Fibroblast of the conjunctiva (primary cell): ENCODE results near the gene IL17RD.
A peak's percentile ranks its signal among the peaks of the same experiment; 100 is the strongest.

Source experiments
- DNase-seq: peaks from one replicate; pipeline ENCODE4 v3.0.0-alpha.2; 2010; ENCODE audit warnings: low read depth

IL17RD gene

DNA sequence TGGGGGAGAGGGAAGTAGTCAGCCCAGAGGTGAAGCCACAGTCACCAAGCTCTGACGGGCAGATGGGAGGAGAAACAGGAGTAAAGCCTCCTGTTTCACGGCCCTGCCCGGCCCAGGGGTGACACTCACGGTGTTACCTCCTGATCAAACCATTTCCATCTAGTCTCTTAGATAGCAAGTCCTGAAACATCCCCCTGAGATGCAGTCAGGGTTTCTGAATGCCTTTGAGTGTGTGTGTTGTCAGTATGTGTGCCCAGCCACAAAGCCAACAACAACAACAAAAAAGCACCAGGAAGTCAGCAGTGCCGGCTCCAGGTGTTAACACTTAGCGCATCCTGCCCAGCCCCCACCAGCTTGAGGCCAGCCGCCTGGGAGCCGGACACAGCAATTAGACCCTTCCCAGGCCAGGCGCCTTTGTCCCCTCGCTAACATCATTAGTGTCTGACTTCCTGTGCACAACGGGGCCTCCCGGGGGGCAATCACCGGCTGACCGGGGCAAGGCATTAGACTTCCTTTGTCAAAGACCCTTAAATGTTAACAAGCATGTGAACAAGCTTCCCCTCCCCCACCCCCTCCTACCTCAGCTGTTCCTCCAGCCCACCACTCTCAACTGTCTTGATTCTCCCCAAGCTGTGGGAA, 34.5 kb downstream of the IL17RD start:
- DNase-seq: no peak

DNA sequence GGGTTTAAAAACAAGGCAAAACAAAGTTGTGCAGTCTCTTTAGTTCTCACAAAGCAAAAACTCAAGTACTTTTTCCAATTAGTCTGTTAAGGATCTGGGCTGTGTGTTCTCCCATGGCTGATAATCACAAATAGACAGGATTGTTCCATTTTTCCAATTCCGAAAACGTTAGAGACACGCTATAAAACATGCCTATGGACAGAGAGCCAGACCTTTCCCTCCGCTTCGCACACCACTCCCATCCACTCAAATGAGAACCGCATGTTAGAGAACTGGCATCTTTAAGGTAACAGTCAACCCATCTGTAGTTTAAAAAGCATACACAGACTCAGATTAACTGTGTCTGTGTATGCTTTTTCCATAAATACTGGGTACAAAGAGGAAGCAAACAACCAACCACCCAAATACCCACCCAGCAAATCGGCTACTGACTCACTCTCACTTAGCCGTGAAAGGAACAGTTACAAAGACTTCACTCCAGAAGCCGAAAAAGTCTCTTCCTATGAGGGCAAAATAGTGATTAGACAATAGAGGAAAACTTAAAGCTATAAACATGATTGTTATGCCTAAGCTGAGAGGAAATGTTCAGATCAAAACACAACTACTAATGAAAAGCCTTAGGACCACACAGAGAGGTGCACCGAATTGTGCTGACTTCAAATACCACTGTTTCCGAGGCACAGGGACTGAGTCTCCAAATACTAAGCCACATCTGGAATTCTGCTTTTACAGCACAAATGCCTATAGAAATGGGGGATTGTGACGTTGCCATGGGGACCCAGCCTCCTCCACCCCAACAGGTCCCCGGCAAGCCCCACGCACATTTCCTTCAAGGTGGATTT, 36.1 kb downstream of the IL17RD start:
- DNase-seq: no peak

DNA sequence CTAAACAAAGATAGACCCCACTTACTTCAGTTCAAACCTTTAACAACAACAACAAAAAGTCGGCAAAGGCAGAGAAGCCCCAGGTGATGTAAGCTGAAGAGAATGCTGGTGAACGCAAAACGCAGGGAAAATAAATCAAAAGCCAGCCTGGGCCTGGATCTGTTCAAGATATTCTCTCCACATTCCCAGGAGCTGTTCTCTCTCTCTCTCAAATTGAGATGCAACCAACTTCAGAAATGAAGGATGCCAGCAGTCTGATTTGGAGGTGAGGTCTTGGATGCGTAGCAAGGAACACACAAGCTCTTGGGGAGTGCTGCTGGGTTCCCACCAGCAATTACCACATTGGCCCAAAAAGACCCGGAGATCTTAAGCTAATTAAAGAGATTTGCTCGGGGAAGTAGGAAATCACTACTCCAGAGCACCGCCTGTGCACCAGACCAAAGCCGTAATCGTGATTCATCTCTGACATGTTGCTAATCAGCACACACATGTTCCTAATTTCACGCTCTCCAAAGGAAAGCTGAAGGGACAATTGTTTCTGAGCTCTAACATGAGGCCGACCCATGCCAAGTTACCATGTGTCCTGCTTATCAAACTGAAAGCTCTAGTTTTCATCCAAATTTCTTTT, 37.1 kb downstream of the IL17RD start:
- peak; percentile 68 for DNase-seq

DNA sequence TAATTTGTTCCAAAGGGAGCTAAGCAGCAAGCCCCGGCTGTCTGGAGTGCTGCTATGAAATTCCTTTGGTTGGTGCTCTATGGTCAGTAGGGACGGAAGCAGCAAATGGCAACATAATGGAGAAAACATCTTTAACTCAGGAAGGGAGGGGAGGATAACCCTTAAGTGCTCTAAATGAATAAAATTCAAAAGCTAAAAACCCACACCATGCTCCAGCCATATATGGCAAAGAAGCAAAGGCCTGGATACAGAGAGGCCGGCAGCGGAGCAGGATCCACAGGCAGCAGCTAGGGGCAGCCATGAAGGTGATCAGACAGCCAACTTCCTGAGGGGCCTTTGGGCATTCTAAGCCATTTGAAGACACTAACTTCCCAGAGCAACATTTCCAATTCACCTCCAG, 38.9 kb downstream of the IL17RD start:
- DNase-seq: no peak

DNA sequence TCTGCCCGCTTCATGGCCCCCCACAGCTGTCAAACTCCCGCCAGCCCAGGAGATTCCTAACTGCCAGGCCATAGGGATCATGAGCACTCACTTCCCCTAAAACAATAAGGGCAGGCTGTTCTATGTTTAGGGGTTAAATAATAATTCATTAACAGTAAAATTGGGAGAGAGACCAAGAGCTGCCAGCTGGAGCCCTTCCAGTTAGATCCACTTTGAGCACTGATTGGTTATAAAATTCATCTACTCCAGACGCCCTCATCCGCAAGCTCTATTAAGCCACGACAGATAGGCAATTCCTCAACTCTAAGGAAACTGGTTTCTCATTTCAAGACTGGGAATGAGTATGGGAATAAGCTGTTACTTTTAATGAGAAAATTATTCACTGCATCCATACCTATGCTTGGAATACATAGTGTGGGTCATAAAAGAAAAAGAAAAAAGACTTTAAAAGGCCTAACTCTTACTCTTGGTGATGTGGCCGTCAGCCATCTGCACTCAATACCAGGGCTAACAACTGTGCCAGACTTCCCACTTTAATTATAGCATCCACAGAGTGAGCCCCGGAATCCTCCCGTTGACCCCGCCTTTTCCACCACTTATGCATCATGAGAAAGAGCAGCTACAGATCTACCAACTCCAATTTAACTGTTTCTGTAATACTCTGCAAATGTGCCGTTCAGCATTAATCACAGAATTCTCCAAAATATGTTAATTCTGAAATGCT, 44.5 kb downstream of the IL17RD start:
- no peak for DNase-seq

DNA sequence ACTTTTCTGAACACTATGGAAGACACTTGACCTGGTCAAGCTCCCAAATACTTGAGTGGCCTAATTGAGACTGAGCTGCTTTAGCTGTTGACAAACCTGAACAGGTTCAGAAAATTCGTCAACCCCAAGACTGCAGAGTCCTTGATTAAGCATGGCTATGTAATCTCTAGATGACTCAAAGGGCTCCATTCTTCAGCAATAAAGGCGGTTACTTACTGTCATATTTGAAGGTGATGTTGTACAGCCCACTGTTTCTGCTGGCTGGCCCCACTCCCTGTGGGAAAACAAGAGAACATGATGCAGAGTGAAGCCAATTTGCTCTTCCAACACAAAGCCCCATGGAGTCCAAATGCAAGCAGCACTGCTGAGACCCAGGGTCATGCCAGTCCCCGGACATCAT, 45.1 kb downstream of the IL17RD start:
- no peak for DNase-seq

- DNase-seq: no peak
Observed at GRCh38 chr3:57118254-57118653, 46.9 kb downstream of the IL17RD start.

- no peak for DNase-seq
Observed at GRCh38 chr3:57116501-57116900, 48.7 kb downstream of the IL17RD start.

GRCh38 chr3:57112206-57112605, 52.9 kb downstream of the IL17RD start:
- no peak for DNase-seq

GRCh38 chr3:57110798-57111197, 54.4 kb downstream of the IL17RD start:
- DNase-seq: no peak

- no peak for DNase-seq
Observed at GRCh38 chr3:57110214-57110613, 54.9 kb downstream of the IL17RD start.

- no peak for DNase-seq
Observed at GRCh38 chr3:57109437-57110199, 55.5 kb downstream of the IL17RD start.

GRCh38 chr3:57108684-57109083, 56.5 kb downstream of the IL17RD start:
- DNase-seq: no peak

- DNase-seq: no peak
Observed at GRCh38 chr3:57105585-57105984, 59.6 kb downstream of the IL17RD start.

- peak; percentile 68 for DNase-seq
Observed at GRCh38 chr3:57100046-57100695, 65.0 kb downstream of the IL17RD start.

GRCh38 chr3:57098418-57099310, 66.5 kb downstream of the IL17RD start:
- DNase-seq: no peak

DNA sequence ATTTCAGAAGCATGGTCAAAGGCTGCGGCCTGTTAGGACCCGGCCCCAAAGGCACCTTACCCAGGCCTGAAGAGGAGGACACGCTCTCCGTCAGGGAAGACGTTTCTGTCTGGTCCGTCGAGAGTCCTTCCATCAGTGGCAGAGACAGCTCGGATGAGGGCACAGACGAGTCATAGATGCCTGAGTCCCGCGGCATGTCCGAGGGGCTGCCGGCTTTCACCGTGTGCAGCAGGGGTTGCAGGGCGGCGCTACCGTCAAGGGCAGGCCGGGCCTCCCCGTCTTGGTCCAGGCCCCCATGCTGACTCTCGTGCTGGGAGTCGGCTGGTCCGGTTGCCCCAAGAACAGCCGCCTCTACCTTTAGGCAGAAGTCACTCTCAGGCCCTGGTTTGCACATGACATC, 67.6 kb downstream of the IL17RD start:
- DNase-seq: no peak

- DNase-seq: no peak
Observed at GRCh38 chr3:57095363-57095762, 69.8 kb downstream of the IL17RD start.

DNA sequence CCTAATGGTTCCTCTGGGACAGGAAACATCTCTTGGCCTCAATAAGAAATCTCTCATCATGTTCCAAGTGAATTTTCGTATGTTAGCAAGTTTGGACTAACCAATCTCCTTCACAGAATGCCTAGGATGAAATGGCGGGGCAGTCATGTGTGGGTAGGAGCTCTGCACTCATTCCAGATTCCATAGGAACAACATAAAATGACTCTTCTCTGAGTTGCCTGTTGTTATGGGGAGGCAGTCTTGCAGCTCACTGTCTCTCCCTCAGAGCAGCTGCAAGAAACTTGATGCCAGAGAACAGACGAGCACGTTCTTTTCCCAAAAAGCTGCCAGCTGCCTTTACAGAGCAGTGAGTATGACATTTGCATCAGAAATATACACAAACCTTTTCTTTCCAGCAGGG, 70.6 kb downstream of the IL17RD start:
- peak; percentile 47 for DNase-seq

GRCh38 chr3:57093971-57094535, 71.1 kb downstream of the IL17RD start:
- DNase-seq: no peak
